MM.1S (cell line): Measurements from ENCODE around the gene SYNE1.

Experiments
- EZH2 ChIP-seq: fragments of 300-600 bp; sonication (generic); optimal IDR thresholded peaks from 2 replicates; pipeline ENCODE3; 2017; ENCODE audit warnings: low read depth, mild to moderate bottlenecking, antibody characterized with exemption, low read length, mixed read lengths
- EZH2phosphoT487 ChIP-seq: fragments of 300-600 bp; sonication (generic); IDR thresholded peaks from 2 replicates; pipeline ENCODE4 v1.6.1; 2018; ENCODE audit warnings: antibody characterized with exemption, low read length
- TF ChIP-seq, protein P1 (sequence below): fragments of 300-600 bp; sonication (generic); IDR thresholded peaks from 2 replicates; pipeline ENCODE4 v1.5.1; 2016; ENCODE audit warnings: antibody characterized with exemption, low read length, mixed read lengths

DNA sequence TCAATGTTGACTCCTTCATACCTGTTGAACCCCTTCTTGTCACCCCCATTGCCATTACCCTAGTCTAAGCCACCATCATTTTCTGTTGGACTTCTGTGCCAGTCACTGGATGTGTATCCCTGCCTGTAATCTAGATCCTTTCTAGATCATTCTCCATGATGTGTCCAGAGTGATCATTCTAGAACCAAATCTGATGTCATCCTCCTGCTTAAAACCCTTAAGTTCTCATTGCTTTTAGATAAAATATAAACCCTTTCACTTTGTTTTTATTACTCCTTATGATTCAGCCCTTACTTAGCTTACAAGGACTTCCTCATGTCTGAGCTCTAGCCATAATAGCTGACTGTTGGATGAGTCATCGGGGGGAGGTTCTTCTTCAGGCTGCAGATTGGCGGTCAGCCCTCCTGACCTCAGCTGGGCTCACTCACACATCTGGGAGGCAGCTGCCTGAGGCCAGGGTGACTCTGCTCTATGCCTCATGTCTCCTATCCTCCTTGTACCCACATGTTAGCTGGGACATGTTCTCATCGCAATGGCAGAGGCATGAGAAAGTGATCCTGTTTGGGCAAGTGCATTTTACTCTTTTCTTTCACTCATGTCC, 542.1 kb downstream of the SYNE1 start:
- TF ChIP-seq, protein P1, sequence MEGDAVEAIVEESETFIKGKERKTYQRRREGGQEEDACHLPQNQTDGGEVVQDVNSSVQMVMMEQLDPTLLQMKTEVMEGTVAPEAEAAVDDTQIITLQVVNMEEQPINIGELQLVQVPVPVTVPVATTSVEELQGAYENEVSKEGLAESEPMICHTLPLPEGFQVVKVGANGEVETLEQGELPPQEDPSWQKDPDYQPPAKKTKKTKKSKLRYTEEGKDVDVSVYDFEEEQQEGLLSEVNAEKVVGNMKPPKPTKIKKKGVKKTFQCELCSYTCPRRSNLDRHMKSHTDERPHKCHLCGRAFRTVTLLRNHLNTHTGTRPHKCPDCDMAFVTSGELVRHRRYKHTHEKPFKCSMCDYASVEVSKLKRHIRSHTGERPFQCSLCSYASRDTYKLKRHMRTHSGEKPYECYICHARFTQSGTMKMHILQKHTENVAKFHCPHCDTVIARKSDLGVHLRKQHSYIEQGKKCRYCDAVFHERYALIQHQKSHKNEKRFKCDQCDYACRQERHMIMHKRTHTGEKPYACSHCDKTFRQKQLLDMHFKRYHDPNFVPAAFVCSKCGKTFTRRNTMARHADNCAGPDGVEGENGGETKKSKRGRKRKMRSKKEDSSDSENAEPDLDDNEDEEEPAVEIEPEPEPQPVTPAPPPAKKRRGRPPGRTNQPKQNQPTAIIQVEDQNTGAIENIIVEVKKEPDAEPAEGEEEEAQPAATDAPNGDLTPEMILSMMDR, result no peak
- TF ChIP-seq EZH2phosphoT487, result no peak
- TF ChIP-seq EZH2, result no peak
